GM21447 (cell line): ENCODE results near the gene UBE2O.

Experiments
- ATAC-seq: cut with Tn5 transposase; IDR thresholded peaks from one replicate; pipeline ENCODE4 v1.9.1; 2021; ENCODE audit not compliant: unreplicated experiment

Gene UBE2O

DNA sequence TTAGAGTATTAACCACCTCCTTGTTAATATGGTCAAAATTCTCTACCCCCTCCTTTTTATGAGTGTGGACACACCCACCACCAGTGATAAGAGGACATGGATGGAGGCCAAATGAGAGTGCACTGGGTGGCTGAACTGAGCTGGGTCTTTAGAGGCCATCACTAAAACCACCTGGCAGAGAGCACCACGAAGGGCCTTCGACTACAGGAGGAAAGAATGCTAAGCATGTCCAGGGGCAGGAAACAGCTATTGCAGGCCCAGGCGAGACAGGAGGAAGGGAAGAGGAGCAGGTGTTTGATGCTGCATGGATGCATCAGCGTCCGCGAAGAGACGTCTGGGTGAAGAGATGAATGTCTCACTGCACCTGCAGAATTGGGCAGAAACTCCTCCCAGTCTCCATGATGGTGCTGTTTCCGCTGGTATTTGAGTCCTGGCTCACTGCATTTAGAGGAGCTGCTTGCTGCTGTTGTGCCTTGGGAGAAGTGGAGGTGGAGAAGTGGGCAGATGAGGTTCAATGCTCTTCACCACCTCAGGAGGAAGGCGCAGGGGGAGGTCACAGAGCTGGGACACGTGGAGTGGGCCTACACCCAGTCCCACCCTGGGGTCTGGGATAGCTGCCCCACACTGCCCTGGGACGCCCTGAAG lies 35.3 kb downstream of the UBE2O start:
- no peak for ATAC-seq

DNA sequence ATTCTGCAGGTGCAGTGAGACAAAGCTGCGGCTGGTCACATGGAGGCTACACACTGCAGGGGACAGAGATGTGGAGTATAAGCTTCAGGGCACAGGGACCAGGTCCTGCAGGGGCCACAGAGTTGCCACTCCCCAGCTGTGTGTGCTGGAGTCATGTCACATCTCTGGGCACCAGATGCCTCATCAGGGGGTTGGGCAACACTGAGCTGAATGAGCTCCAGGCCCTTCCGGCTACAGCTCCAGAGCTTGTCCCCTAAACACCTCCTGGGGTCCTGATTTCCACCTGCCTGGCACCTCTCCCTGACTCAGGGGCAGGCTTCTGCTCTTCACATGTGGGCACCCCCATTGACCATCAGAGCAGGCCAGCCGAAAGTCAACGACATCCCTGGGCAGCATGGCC lies 36.1 kb downstream of the UBE2O start:
- no peak for ATAC-seq

DNA sequence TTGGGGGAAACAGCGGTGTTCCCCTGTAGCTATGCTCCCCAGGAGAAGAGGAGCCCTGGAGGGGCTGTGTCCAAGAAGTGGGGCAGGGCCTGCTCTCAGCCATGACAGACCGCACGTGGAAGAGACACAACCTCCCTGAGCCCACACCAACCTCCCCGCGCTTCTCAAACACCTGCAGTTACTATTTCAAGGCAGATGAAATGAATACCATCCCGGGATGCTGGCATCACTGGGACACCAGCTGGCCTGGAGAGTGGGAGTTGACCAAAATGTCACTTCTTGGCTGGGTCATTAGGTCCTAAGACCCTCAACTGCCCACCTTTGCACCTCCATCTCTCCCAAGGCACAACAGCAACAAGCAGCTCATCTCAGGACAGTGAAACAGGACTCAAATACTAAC lies 36.5 kb downstream of the UBE2O start:
- no peak for ATAC-seq

DNA sequence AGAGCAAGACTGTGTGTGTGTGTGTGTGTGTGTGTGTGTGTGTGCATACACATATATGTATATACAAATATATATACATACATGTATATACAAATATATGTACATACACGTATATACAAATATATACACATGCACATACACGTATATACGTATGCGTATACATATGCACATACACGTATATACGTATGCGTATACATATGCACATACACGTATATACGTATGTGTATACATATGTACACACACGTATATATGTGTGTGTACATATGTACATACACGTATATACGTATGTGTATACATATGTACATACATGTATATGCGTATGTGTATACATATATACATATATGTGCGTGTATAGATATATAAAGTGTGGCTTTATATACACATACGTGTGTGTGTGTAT lies 37.2 kb downstream of the UBE2O start:
- no peak for ATAC-seq

DNA sequence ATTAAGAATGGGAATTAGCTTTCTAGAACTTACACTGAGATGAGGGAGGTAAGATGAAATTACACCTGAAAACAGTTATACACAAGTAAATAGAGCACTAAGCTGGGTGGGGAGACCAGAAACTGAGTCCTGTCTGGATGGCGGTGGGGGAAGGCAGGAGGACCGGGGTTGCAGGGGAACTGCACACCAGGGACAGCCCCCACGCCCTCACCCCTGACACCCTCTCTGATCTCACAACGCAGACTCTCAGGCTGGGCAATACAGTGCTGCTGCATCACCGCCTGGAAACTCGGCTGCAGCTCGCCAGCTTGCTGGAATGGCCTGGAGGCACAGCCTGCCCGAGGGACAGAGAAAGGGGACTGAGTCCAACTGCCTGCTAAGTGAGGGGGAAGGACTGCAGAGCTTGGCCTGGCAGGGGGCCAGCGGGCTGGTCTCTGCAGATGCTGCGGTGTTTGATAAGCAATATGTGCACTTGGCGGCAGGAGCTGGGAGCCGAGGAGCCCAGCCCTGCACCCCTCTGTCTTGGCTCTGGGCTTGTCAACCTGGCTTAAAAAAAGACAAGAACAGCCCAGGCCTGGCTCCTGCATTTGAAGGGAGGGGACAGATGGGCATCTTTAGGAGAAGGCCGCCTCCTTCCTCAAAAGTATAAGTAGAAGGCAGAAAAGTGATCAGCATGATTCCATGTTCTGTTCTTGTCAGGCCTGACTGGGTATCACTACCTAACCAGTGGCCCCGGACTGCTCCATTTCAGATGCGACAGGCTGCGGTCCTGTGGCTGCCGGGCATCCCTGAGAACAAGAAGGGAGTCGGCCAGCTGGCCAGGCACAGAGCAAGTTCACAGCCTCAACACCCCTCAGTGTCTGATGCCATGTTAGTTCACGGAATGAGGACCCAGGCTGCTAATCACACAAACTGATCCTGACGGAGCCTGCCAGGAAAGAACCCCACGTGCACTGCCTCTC lies 38.3 kb downstream of the UBE2O start:
- no peak for ATAC-seq

DNA sequence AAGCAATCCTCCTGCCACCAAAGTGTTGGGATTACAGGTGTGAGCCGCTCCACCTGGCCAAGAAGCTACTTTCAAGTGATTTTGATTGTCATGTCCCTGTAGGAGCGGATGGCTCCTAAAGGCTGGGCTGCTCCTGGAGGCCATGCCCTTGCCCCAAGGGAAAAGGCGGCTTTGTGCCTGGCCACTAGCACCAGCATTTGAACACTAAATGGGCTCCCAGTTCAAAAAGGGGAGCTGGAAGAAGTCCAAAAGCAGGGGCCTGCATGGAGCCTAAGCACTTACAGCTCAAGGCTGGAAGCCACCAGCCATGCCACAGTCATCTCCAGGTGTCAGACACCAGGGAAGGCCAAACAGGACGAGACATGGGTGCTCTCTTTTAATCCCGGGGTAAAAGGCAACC lies 41.7 kb downstream of the UBE2O start:
- no peak for ATAC-seq

DNA sequence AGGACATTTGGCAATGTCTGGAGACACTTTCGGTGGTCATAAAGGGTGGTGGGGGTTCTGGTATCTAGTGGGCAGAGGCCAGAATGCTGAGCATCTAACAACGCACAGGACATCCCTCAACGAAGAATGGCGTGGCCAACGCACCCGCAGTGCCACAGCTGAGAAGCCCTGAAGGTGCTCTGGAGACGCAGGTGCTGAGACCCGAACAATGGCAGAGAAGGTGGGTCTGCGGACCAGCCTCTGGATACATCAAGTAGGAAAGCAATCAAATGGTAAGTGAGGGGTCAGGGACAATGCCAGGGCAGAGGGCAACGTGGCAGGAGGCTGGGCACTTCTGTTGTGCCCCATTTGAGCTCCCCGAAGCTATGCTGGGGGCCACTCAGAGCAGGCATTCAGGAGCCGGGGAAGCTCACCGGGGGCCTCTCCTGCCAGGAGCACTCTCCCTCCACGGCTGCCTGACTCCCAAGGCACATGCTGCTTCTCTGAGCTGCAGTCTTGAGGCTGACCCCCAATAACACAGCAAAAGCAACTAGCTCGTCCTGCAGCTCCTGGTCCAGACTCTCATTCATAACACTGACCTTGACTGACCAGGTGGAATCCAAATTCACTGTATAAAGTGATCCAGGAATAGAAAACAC lies 42.5 kb downstream of the UBE2O start:
- no peak for ATAC-seq

DNA sequence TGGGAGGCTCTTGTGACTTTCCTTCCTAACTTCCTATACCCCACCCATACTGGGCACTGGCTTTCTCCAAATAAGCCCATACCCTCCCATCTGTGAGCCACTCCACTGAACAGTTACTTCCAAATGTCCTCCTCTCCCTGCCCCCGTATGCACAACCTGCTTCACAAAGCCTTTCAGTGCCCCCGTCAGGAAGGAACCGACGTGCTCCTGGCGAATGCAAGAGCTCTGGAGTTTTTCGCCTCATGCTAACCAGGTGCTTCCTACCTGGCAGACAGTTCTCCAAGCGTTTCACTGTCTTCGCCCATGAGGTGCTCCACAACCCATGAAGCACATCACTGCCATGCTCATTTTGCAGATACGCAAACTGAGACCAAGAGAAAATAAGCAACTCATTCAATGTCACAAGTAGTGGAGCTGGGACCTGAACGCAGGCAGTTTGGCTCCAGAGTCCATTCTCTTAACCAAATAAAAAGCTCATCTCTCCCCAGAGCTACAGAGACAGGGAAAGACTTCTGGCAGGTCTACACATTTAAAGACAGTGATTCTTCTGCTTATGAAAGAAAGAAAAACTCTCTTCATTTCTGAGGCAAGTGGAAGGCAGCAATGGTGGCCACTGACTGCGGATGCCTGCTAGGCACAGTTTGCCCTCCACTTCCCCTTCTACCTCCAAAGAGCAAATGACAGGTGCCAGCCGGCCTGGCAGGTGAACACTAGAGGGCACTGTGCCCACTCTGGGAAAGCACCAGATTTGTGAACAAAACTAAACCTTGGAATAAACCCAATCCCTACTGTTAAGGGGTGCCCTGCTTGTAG lies 44.7 kb downstream of the UBE2O start:
- no peak for ATAC-seq

DNA sequence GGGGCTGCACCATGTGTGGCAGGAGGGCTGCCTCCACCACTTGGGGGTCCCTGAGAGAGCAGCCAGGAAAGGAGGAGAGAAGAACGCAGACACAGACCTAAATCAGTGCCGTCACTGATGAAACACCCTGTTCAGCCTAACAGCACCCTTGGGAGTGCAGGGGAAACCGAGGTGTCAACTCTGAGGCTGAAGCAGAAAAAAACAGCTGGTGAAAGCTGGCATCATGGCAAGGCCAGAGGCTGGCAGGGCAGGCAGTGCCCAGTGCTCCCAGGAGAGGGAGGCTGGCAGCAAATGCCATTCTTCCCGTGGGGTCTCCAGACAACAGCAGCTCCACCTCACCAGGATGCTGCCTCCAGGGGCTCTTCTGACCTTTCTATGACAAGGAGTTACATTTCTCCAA lies 45.4 kb downstream of the UBE2O start:
- no peak for ATAC-seq

DNA sequence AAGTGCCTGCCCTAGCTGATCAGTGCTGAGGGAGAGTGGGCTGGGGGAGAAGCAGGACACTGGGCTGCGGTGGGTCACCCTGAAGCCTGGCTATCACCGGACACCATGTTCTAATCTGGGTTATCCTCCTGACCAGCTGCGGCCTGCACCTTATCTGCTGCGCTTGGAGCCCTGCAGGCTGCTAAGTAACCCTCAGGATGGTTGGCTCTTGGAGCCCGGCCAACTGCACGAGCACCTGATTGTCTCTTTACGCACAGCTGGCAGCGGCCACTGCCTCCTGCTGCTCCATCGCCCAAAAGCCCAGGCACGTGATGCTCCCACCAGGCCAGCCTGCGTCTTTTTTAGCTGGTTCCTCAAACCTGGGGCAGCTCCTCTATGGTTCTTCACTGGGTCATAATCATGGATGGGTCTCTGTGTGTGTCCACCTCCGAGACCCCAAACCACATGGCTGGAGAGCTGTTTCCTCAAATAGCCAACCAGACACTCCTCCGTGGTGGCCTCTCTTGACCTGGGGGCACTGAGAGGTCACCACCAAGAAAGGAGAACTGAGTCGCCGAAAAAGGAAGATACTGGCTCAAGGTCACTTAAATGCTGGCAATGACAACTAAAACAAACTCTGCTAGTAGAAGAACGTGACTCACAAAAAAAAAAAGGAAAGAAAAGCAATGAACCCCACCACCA lies 46.8 kb downstream of the UBE2O start:
- no peak for ATAC-seq

DNA sequence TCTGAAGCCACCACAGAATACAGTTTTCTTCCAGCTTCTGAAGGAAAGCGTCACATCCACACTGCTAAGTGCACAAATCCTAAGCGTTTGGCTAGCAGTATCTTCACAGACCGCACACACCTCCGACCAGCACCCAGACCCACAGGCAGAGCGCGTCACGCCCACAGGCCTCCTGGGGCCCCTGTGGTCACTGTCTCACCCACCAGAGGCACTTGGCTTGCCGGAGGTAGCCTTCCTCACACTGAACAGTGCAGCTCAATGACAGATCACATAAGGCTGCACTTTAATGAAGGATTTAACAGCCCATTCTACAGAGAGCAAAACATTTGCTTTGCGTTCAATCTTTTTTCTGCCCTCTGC lies 47.4 kb downstream of the UBE2O start:
- ATAC-seq: no peak

DNA sequence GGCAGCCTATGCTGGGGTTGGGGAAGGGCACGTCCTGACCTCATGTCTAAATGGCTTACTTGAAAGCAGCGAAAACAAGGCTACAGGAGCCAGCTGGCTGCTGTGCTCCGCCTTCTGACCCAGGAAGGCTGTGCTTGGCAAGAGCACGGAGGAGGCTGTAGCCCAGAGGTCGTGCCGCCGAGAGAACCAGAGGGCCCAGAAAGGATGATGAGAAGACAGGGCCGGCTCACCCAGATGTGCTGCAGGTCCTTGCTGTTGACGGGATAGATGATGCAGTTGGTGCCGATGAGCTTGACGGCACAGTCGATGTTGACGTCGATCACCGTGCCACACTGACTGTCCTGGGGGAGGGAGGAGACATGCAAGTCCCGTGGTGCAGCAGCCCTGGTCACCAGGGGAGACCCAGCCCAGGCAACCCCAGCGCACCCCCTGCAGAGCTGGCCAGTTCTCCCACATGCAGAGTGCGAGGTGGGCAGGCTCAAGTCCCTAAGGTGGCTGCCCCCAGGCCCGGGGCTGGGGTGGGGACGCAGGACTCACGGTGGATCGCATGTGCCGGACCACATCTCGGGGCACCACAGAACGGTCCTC lies 47.9 kb downstream of the UBE2O start:
- no peak for ATAC-seq

DNA sequence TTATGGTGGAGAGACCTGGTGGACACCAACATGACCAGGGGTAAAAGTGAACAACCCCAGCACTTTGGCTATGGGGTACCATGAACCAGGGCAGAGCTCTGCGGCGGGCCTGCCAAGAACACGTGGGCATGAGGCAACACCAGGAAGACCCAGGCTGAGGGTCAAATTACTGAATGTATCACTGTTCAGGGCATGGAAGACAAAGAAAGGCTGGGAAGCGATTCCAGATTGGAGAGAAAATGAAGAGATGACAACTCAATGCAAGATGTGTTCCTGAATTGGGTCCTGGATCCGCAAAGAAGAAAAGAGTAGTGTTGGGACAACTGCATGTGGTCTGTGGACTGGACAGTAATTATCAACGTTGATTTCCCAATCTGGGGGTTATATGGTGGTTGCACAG lies 48.7 kb downstream of the UBE2O start:
- no peak for ATAC-seq

DNA sequence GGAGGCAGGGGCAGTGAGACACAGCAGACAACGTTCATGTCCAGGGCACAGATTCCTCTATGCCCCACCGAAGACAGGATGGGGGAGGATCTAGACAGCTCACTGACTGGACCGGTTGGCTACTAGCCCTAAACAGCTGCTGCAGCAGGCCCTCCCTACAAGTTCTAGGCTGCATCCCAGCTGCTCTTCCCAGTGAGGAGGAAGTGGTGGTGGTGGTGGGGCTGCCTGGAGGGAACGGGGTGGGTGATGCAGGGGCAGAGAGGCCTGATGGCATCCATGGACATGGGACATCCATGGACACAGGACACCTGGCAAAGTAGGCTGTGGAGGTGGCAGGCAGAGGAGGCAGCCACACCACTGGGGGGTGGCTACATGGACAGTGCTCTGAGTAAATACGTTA lies 50.2 kb downstream of the UBE2O start:
- no peak for ATAC-seq

DNA sequence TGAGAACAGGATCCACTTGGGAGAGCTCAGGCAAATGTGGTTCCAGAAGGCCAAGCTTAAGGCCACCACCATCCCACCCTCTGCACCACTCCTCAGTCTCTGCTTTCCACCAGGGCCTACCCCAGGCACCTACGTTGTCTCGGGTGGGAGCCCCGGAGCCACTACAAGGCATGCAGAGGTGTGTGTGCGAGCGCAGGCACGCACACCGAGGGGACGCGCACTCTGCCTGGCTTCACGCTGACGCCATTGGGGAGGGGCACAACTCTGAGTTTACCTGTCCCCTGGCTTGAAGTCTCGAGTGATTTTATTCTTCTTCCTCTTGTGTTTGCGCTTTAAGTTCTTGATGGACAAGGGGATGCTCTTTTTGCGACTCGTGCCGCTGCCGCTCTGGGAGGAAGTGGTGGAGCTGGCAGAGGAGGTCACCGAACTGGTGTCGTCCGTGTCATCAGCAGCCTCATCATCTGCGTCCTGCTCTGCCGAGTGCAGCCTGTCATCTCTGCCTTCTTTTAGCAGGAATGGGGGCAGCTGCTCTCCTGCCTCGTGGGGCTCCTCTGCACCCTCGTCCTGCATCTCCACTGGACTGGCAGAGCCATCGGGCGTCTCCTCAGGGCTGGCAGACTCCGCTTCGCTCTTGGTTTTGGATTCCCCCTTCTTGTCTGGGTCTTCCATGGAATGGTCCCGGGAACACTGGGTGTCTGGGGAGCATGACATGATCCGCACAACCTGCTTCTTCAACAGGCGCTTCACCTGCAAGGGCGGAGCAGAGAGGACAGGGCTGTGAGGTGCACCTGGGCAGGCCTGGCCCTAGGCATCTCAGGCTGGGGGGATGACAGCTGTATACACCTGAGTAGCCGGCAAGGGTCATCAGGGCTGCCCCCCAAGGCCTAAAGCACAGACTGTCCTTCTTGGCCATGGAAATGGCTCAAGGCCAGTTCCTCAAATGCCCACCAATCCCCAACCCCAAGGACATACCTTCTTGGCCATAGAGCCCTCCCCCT lies 53.5 kb downstream of the UBE2O start:
- ATAC-seq: no peak

DNA sequence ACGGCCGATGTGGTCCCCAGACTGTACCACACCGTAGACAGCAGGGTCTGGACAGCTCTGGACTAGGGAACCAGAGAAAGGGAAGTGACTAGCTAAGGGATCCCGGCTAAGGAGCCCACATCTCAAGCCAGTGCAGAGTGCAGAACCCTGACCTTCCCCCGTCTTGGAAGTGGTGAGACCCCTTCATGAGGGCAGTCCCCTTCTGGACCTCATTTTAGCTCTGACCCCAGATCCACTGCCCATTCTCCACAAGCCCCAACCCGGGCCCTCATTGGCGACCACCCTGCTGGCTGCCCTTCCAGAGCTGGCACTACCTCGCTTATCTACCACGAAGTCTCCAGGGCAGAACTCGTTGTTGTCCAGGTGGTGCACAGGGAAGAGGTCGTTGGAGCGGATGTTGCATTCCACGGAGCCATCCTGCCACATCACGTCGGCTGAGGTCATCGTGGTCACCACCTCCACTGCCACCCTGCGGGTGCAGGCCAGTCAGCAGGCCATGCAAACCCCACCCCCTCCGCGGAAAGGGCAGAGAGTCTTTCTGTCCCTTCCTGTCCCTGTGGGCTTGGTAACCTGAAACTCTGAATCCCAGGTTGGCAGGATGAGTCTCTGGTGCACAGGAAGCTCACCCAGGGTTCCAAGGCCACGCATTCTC lies 54.3 kb downstream of the UBE2O start:
- no peak for ATAC-seq

DNA sequence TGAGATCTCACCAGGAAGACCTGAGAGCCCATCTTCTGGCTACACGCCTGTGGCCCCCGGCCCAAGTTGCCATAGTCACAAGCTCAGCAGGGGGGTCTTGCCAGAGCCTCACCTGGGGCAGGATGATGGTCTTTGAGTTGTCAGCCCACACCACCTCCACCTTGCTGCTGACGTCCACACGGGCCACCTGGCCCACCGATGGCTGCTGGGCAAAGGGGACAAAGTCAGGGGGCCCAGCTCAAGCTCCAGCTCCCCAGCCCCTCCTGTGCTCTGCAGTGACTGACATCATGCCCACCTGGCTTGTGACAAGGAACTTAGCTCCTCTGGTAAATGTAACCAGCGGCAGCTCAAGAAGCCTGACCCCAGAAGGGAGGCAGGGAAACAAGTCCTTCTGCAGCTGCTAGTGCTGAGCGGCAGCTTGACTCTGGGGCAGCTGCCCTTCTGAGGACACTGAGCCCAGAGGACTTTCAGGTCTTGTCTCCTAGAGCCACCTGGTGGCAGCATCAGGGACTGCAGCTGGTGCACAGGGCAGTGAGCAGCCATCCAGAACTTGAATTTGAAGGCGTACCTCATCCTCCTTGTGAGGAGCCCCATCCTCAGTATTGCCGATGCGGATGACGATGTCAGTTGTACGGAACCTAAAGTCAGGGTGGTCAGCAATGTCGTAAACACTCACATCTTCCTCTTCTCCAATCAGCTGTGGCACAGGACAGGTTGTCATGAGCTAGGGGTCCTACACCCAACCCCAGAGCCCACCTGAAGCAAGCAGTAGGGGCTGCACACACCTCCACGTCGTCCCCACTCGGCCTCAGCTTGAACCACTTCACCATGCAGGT lies 55.0 kb downstream of the UBE2O start:
- ATAC-seq: no peak

DNA sequence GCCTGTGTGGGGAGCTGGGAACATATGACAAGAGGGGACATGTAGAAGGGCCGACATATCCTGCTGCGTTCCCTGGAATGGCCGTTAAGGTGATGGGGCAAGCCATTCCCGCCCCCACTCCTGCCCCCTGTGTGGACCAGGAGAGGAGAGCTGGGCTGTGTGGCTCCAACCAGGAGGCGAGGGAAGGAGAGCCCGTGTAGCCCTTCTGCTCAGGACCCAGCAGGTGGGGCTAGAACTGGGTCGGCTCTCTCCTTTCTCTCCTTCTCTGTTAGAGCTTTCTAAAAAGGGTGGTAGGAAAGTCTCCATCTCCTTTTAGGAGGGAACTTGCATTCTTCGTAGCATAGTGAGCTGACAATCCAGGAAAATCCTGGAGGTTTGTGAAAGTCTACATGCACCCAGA lies 55.8 kb downstream of the UBE2O start:
- ATAC-seq: no peak
